Stimulated activated CD4-positive, alpha-beta T cell treated with anti-CD3 and anti-CD28 coated beads, TNF-alpha, amount 100 ng/mL, for 24 hours (primary cell): ENCODE results near the gene AK5.

Experiments
- DNase-seq, 3 experiments: peaks; one replicate each; pipeline ENCODE4 v3.0.0-alpha.2; 2020; ENCODE audit warnings: low read depth in 3 of 3

Gene AK5, protein sequence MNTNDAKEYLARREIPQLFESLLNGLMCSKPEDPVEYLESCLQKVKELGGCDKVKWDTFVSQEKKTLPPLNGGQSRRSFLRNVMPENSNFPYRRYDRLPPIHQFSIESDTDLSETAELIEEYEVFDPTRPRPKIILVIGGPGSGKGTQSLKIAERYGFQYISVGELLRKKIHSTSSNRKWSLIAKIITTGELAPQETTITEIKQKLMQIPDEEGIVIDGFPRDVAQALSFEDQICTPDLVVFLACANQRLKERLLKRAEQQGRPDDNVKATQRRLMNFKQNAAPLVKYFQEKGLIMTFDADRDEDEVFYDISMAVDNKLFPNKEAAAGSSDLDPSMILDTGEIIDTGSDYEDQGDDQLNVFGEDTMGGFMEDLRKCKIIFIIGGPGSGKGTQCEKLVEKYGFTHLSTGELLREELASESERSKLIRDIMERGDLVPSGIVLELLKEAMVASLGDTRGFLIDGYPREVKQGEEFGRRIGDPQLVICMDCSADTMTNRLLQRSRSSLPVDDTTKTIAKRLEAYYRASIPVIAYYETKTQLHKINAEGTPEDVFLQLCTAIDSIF

DNA sequence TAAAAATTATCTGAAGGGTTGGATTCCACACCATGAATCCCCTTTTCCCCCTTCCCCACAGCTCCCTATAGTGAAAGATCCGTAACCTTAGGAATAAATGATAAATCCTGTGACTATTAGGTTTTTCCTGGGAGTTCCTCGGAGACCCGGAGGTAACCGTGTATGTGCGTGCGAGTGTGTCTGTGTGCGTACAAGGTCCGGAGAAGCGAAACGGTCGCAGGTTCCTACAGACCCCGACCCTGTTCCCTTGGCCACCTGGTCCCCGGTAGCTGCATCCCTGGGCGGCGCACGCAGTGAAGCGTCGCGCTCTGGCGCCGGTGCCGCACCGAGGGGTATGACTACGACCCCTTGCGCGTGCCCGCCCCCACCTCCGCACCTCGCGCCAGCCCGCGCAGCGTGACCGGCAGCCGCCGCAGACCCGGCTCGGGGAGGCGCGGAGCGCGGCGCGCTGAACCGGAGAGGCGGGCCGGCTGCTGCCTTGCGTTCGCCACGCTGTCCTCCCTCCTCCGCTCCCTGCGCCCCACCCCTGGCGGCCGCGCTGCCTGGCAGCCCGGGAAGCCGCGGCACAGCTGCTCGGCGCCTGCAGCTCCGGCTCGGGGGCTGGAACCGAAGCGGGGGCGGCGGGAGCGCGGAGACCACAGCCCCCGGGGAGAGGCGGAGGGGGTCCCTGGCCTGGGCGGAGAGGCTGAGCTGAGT, at the start of gene AK5:
Gene AK5, plus strand, starts transcription at position 529 of the 696 bp plus-strand sequence. CDS start 295 bp downstream, outside the sequence.
- peak; percentile 23 to 52 (median 38) for DNase-seq

DNA sequence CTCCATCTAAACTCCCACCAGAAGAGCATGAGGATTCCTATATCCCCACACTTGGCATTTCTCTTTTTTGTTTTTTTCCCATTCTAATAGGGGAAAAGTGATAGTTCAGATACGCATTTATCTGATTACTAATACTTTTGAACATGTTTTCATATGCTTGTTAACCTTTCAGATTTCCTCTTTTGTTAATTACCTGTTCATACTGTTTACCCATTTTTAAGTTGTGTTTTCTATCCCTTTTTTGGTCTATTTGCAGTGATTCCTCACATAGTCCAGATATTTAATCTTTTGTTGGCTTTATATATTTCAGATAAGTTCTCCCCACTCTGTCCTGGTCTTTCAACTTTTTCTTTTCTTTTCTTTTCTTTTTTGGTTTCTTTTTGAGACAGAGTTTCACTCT, 49.0 kb upstream of the AK5 start:
- DNase-seq, result no peak

DNA sequence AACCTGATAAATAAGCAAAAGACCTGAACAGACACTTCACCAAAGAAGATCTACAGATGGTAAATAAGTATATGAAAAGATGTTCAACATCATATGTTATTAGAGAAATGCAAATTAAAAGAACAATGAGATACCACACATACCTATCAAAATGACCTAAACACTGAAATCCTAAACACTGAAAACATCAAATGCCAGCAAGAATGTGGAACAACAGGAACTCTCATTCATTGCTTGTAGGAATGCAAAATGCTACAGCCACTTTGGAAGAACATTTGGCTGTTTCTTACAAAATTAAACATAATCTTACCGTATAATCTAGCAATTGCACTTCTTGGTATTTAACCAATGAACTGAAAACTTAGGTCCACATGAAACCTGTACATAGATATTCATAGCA, 47.7 kb upstream of the AK5 start:
- DNase-seq, result no peak

DNA sequence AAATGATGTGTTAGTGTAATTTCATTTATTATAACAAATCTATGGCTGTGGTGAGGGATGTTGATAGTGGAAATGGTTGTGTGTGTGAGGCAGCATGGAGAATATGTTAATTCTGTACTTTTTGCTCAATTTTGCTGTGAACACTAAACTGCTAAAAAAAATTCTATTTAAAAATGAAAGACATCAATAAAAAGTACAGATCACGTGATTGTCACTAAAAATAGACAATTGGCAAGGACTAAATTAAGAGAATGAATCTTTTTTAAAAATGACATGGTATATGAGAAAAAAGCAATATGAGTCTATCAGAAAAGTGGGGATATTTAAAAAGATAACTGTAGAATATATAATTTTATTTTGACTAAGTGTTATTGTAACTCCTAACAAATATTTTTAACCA, 46.9 kb upstream of the AK5 start:
- DNase-seq, result no peak

DNA sequence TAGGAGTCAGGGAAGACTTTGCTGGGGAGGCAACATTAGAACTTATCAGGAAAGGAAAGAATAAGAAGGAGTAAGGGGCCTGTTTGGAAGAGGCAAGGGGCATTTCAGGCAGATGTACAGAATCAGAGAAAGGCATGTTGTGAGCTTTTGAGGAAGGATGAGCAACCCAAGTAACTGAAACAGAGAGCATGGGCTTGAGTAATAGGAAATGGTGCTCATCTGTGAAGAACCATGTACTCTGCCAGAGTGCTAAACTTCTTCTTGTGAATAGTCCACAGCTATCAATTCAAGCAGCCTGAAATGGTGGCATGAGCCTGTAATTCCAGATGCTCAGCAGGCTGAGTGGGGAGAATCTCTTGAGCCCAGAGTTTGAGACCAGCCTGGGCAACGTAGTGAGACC, 43.4 kb upstream of the AK5 start:
- no peak for DNase-seq

DNA sequence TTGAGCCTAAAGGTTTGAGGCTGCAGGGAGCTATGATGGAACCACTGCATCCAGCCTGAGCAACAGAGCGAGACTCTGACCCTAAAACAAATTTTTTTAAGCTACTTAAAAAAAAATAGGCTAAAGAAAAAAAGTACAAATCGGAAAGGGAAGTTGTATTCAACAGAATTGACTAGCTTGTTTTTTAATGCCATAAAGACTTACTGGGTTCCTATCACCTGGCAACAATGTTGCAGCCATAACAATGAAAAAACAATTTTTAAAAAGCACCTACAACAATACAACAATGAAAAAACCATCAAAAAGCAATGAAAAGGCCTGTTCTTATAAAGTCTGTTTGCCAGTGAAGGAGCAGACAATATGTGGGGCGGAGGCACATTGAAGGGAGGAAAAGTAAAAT, 42.5 kb upstream of the AK5 start:
- no peak for DNase-seq

DNA sequence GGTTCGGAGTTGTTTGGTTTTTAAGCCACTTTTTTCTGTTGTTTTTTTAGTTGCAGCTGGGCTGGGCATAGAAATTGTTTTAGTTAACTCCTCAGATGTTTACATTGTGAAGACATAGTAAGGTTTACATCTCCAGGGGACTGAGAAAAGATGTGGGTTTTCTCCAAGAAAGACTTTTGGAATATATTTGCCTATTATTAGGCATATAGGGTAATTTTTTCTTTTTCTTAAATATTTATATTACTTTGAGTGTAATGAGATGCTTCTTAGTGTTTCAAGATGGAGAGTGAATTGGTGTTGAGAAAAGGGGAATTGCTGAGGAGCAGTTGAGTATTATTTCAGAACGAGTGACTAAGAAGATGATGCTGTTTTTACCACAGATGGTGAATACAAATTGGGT, 36.0 kb upstream of the AK5 start:
- DNase-seq, result no peak

DNA sequence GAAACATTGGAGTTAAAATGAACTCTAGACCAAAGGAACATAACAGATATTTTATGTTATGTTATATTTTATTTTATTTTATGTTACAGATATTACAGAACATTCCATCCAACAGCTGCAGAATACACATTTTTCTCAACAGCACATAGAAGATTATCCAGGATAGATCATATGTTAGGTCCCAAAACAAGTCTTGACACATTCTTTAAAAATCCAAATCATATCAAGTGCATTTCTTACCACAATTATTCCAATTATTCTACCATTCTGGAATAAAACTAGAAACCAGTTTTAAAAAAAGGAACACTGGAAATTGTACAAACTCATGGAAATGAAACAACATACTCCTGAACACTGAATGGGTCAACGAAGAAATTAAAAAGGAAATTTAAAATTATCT, 31.7 kb upstream of the AK5 start:
- no peak for DNase-seq

DNA sequence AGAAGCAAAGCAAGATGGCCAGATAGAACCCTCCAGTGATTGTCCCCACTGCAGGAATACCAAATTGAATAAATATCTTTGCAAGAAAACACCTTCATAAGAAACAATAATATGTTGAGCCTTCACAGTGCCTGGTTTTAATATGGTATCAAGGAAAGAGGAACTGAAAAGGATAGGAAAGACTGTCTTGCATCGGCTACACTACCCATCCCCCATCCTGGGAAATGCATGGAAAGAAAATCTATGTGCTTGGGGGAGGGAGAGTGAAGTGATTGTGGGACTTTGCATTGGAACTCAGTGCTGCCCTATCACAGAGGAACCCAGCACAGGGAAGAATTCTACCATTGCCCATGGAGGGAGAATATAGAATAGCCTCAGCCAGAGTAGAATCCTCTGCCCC, 28.6 kb upstream of the AK5 start:
- no peak for DNase-seq

DNA sequence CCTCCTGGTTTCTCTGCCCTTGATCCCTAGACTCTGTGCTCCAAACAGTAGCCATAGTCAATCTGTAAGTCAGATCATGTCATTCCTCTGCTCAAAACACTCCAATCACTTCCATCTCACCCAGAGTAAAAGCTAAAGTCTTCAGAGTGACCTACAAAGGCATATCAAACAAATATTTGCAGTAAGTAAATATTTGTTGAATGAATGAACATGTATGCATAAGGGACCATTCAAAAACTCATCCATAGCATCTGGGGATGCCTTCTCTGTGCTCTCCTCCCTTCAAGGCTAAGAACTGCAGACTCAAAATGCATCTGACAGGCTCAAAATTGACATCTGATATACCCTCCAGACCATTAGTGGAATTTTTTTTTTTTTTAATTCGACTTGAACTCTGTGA, 18.1 kb upstream of the AK5 start:
- no peak for DNase-seq

DNA sequence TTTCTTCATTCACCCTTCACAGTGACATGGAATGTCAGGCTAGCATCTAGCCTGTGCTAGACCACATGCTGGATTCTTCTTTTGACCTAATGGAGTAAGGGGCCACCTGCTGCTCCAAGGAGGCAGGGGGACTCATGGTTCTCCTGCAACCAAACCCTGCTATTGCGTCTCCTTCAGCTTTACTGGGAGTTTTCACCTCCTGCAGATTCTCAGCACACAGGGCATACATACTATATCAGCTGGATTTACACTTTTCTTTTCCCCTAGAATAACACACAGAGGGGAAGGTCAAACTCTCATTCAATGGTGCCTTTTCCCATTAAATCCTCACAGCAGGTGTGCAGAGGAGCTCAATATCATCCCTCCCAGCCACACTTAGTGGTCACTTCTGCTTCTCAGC, 16.6 kb upstream of the AK5 start:
- no peak for DNase-seq

DNA sequence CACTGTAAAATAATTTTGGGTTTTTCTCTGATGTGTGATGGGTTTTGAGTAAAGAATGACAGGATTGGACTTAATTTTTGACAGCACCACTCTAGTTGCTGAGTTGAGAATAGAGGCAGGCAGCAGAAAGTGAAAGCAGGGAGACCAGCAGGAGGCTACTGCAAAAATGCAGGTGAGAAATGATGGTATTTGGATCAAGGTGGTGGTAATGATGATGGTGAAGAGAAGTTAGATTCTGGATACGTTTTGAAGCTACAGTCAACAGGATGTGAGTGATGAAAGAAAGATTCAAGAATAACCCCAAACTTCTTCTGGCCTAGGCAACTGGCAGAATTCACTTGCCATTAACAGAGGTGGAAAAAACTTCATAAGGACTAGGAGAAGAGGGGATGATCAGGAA, 14.8 kb upstream of the AK5 start:
- no peak for DNase-seq

DNA sequence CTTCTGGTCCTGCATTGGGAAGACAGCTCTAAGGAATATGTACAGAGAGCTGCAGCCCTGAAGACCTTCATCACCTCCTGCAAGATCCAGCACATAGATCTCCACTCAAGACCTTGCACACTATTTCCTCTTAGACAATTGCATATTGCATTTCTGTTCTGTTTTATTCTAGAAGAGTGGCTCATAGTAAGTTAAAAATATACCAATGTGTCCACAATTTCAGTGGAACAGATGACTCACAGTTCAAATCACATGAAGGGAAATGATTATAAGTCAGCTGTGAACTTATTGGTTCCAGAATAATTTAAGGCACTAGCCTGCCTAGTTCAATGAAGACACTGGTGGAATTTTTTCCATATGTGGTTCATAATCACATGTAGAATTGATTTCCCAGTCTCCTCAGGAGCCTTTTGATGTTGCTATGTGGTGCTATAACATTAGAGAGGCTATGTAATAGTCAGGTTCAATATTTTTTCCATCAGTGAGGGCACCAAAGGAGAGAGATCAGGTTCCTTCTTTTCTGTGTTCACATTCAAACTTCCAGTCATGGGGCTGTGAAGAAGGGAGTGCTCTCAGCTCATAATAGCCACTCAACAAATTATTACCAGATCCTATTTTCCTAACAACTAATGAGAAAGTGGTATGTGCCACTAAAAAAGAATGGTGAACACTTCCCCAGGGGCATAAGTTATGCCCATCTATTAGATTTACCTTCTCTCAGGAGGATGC, 9.8 kb upstream of the AK5 start:
- no peak for DNase-seq

DNA sequence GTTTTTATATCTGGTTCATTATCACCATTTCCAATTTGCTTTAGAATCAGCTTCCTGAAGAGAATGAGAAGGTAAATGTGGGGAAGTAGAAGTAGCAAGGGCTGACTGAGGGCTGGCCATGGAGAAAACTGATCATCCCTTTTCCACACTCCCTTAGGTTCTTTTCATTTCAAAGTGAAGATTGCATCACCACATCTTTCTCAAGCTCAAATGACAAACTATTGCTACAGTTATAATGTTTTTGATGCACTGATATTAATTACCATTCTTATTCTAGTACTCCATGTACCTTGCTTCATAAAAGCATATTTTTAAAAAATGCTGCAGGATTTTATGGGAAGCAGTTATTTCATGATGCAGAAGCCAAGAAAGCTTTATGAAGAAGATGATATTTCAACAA, 7.9 kb upstream of the AK5 start:
- no peak for DNase-seq

DNA sequence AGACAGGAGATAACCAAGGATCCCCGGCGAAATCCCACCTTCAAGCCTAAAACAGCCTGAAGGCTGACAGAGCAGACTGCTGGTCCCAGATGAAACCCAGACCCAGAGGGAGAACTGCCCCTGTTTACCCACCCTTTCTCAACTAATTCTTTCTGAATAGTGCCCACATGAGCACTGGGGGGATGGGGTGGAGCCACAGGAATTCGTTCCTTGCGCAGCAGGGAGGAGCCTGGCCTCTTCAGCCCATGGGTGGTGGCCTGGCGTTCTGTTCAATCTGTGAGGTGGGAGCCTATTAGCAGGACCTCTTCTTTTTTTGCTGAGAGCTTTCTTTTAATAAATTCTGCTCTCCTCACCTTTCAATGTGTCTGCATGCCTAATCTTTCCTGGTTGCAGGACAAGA, 6.6 kb upstream of the AK5 start:
- no peak for DNase-seq

DNA sequence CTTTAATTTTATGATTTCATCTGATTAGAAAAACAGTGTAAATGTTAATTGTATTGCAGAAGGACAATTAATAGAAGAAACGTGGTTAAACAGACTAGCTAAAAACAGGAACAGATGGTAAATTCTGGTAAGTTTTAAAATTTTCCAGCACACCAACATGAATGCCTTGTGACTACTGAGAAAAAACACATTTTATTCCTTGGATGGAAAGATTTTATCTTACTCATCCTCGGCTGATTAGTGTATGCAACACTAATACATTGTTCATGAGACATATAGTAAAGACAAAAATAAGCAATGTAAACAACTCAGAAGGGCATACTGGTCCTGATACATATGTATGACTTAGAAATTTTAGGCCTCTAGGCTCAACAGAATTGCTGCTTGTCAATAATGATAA, 4.9 kb upstream of the AK5 start:
- no peak for DNase-seq

DNA sequence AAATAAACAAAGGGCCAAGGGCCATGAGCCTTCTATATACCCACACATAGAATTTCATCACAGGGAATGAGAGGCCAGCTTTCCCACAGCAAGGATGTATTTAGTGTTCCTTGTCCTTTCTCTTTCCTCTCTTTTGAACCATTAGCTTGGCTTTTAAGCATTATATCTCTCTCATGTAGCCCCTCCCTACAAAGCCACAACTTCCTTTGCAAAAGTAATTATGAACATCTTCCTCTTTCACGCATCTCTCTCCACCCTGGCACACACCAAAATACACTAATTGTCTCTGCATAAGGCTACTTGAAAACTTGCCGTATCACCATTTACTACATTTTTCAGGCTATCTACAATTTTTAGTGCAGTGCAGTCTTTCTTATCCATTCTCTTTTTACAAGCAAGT, 1.9 kb upstream of the AK5 start:
- no peak for DNase-seq

DNA sequence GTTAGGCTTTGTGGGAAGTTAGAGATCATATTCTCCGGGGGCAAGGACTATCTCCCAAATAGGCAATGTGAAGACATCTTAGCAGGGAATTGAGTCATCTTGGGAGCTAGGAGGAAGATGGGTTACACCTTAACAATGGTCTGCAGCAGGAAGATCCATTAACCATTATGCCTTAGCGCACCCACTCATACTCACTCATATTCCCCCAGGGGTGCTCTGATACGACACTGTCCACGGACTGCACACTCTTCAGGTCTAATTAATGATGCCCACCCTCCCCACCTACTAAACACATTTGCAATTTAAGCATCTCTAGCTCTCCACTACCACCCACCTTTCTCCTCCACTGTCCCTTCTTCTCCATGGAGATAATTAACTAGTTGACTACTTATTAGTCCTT, 857 bp upstream of the AK5 start:
- no peak for DNase-seq

DNA sequence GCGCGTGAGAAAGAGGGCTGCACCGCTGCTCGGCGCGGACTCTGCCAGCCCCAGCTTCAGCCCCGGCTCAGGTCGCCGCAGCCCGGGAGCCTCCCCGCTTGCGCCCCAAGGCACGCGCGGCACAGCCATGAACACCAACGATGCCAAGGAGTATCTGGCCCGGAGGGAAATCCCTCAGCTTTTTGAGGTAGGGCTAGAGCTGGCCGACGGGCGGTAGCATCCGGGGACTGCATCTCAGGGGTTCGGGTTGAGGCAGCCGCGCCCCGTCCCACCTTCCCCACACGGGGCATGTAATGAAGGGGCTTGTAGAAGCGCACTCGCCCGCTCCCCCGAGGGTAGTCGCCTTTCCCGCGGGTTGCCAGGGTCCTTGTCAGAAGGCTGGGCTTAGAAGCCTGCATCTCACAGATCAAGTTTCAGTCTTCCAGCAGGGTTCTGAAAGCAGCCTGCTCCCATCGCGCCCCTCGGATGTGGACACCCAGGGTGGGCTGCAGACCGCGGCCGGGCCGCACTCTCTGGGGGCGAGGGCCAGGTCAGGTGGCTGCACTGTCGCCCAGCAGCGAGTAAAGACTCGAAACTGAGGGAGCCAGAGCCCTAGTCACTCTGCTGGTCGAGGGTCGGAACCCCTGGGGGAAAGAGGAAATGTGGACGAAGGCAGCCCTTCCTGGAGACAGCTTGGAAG, 507 bp downstream of the AK5 start:
- peak in 1 of 3 experiments; percentile 37 for DNase-seq

DNA sequence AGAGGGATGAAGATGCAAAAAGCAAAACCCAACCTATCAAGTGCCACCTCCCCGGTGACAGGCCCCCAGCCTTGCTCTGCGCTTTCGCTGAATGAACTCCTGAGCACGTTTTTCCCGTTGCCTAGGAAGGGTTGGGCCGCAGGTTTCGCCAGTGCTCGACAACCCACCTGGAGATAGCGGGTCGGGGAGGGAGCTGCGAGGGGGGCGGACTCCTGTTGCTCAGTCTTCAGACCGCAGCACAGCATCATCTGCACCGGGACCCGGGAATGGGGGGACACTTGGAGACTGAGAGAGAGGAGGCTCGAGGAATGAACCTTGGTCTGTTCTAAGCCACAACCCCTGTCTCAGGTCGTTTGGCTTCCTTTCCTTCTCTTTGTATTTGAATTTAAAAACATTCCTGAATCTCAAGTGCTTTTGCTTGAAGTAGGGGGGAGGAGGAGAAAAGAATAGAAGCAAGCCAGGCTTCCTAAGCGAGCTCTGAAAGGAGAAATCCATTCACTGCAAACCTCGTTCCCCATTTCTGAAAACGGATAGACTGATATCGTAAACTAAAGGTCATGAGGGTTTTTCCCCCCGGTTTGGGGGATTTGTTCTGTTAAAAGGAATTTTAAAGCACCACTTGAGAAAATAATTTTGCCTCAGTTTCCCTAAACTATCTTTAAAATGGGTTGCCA, 1.2 kb downstream of the AK5 start:
- DNase-seq, result peak in 1 of 3 experiments; percentile 27

DNA sequence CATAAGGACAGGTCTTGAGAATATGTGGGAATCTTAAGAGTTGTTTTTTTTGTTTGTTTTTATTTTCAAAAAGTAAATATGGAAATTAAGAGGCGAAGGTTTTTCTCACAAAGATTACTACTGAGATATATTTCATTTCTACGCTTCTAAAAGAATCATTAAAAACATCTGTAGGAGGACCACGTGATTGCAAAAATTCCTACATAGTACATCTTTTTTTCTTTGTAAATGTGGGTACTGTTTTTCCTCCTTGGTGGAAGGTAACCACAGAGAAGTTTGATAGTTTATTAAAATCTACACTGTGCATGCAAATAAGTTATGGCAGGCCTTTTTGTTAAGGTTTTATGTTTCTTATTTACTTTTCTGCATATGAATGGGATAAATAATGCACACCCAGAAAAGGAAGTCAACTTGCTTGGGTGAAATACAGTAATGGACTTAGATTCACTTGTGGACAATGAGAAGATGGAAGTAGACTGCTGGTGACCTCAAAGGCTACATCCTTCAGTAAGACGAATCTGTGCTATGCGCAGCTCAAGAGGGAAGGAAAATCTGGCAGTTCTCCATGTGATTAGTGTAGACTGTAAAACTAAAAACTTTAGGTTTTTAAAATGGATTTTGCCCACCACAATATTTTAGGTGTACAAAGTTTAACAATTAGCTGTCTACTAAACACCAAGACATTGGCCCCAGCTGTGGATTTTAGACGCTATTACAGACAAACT, 2.0 kb downstream of the AK5 start:
- DNase-seq, result no peak
